Activated B cell treated with CpG ODN at 0.5 μM for 24 hours (primary cell): Measurements from ENCODE around the gene RMND1. TPM values are rescaled to one million over a fixed set of nuclear protein-coding genes. Genes with fewer than 3 reads are reported as not detected.

Experiments
- ATAC-seq: fragments of 200-7000 bp; cut with Tn5 transposase; one replicate; pipeline ENCODE4 v1.10.0; 2021; ENCODE audit warnings: low read depth, mild to moderate bottlenecking, moderate library complexity
- CTCF ChIA-PET: fragments of 350-600 bp; sonication (Branson Sonifier 250); formaldehyde crosslinking; loops from one replicate; lab custom pipeline; 2021; ENCODE audit warnings: antibody characterized with exemption; lab: Charles Lee
- POLR2A ChIA-PET: fragments of 350-600 bp; sonication (Branson Sonifier 250); formaldehyde crosslinking; loops from one replicate; lab custom pipeline; 2021; ENCODE audit warnings: antibody characterized with exemption; lab: Charles Lee
- DNase-seq: peaks from one replicate; pipeline ENCODE4 v3.0.0; 2022
- H3K27ac Mint-ChIP-seq: one replicate; pipeline ENCODE4 v1.8.0; 2020; ENCODE audit warnings: mixed read lengths
- H3K27me3 Mint-ChIP-seq: one replicate; pipeline ENCODE4 v1.8.0; 2021; ENCODE audit warnings: mixed read lengths
- H3K36me3 Mint-ChIP-seq: one replicate; pipeline ENCODE4 v1.8.0; 2021; ENCODE audit warnings: low read depth, mixed read lengths
- H3K4me1 Mint-ChIP-seq: one replicate; pipeline ENCODE4 v1.8.0; 2021; ENCODE audit warnings: mixed read lengths
- H3K4me3 Mint-ChIP-seq: one replicate; pipeline ENCODE4 v1.8.0; 2020; ENCODE audit warnings: mild to moderate bottlenecking, mixed read lengths
- H3K9me3 Mint-ChIP-seq: one replicate; pipeline ENCODE4 v1.8.0; 2020; ENCODE audit warnings: mixed read lengths
- CTCF ChIP-seq: fragments of 200-600 bp; IDR thresholded peaks from one replicate; pipeline ENCODE4 v1.8.0; 2022; ENCODE audit warnings: antibody characterized with exemption, mild to moderate bottlenecking
- intact Hi-C: fragments of 100-400 bp; cut with micrococcal nuclease; formaldehyde crosslinking; loops from one replicate; pipeline ENCODE4 v1.15.1; 2024
- total RNA-seq: library from RNA; stranded (reverse); gene quantifications from 2 replicates; pipeline ENCODE4 v1.2.3, GENCODE V29; 2022

The RMND1 gene
- total RNA-seq, 1 donor from 2014 or later, result 17.1 TPM

GRCh38 chr6:151440930-151441329 is 11.0 kb downstream of the RMND1 start:
- CTCF ChIA-PET, result interaction anchor here (1.0 to 2.0 kb wide), 4 partner anchors 35 to 684 kb away, joined by 3 to 5 read pairs (median 5); no protein-coding TSS in a partner anchor
- no peaks in the 10 kb centered on the region for H3K9me3 Mint-ChIP-seq
- ATAC-seq (no peak), DNase-seq (no peak)
- H3K4me1 Mint-ChIP-seq, result peaks cover 20% of the 10 kb centered on the region
- no peak for TF ChIP-seq CTCF
- POLR2A ChIA-PET, result interaction anchor here (0.6 to 2.5 kb wide), 2 partner anchors 11 to 32 kb away, joined by 6 to 12 read pairs; partner anchors contain the start of gene RMND1
- no peaks in the 10 kb centered on the region for H3K27me3 Mint-ChIP-seq
- no peak overlapping the region for H3K27ac Mint-ChIP-seq
- H3K36me3 Mint-ChIP-seq, result peaks cover 25% of the 10 kb centered on the region
- no peak overlapping the region for H3K4me3 Mint-ChIP-seq
- intact Hi-C loops, result loop anchor here (1.0 kb wide), 2 partner anchors 35 to 683 kb away; no protein-coding TSS in a partner anchor

GRCh38 chr6:151440498-151440897 is 11.4 kb downstream of the RMND1 start:
- Mint-ChIP-seq H3K4me3 (no peak overlapping the region), H3K9me3 (no peaks in the 10 kb centered on the region), H3K27ac (no peak overlapping the region), H3K4me1 (peaks cover 20% of the 10 kb centered on the region), H3K36me3 (peaks cover 25% of the 10 kb centered on the region), H3K27me3 (no peaks in the 10 kb centered on the region)
- DNase-seq, result no peak
- intact Hi-C loops, result no loop called here
- ChIA-PET CTCF (interaction anchor here (0.7 to 2.0 kb wide), 5 partner anchors 34 to 692 kb away, joined by 3 to 5 read pairs (median 5); no protein-coding TSS in a partner anchor), POLR2A (interaction anchor here (0.6 kb wide), 1 partner anchor 31 kb away, joined by 6 read pairs; no protein-coding TSS in a partner anchor)
- TF ChIP-seq CTCF, result no peak
- no peak for ATAC-seq

GRCh38 chr6:151437401-151437800 is 14.5 kb downstream of the RMND1 start:
- DNase-seq (no peak), ATAC-seq (no peak)
- H3K9me3 Mint-ChIP-seq, result no peaks in the 10 kb centered on the region
- no peaks in the 10 kb centered on the region for H3K27me3 Mint-ChIP-seq
- CTCF ChIA-PET, result interaction anchor here (1.4 kb wide), 1 partner anchor 32 kb away, joined by 8 read pairs; no protein-coding TSS in a partner anchor
- H3K4me1 Mint-ChIP-seq, result peaks cover 23% of the 10 kb centered on the region
- TF ChIP-seq CTCF, result no peak
- intact Hi-C loops, result no loop called here
- H3K36me3 Mint-ChIP-seq, result peaks cover 25% of the 10 kb centered on the region
- no peak overlapping the region for H3K4me3 Mint-ChIP-seq
- no peak overlapping the region for H3K27ac Mint-ChIP-seq
- POLR2A ChIA-PET, result interaction anchor here (1.0 kb wide), 1 partner anchor 47 kb away, joined by 3 read pairs; no protein-coding TSS in a partner anchor

- no peak overlapping the region for H3K4me3 Mint-ChIP-seq
- peaks cover 22% of the 10 kb centered on the region for H3K4me1 Mint-ChIP-seq
- H3K27ac Mint-ChIP-seq, result no peak overlapping the region
- TF ChIP-seq CTCF, result no peak
- intact Hi-C loops, result no loop called here
- DNase-seq, result no peak
- ChIA-PET POLR2A (interaction anchor here (1.0 kb wide), 1 partner anchor 46 kb away, joined by 3 read pairs; no protein-coding TSS in a partner anchor), CTCF (interaction anchor here (1.4 kb wide), 1 partner anchor 31 kb away, joined by 8 read pairs; no protein-coding TSS in a partner anchor)
- no peaks in the 10 kb centered on the region for H3K27me3 Mint-ChIP-seq
- ATAC-seq, result no peak
- no peaks in the 10 kb centered on the region for H3K9me3 Mint-ChIP-seq
- peaks cover 25% of the 10 kb centered on the region for H3K36me3 Mint-ChIP-seq
Observed at GRCh38 chr6:151436802-151437201, 15.1 kb downstream of the RMND1 start.

- intact Hi-C loops, result no loop called here
Observed at GRCh38 chr6:151436300-151436699, 15.6 kb downstream of the RMND1 start.

More at GRCh38 chr6:151436300-151436699, 15.6 kb downstream of the RMND1 start:
- POLR2A ChIA-PET, result no interaction called here
- H3K27ac Mint-ChIP-seq, result no peak overlapping the region
- DNase-seq (no peak), ATAC-seq (no peak)
- CTCF ChIA-PET, result no interaction called here
- no peak for TF ChIP-seq CTCF
- no peaks in the 10 kb centered on the region for H3K9me3 Mint-ChIP-seq
- no peaks in the 10 kb centered on the region for H3K27me3 Mint-ChIP-seq
- peaks cover 21% of the 10 kb centered on the region for H3K4me1 Mint-ChIP-seq
- H3K4me3 Mint-ChIP-seq, result no peak overlapping the region
- peaks cover 25% of the 10 kb centered on the region for H3K36me3 Mint-ChIP-seq
